Activated naive CD4-positive, alpha-beta T cell treated with Interleukin-2 at 50 U/mL for 16 hours (primary cell): ENCODE results near the gene ACTR6.
"Not testable (repeated sequence)": the region's sequence is repeated elsewhere in the genome, so short reads cannot be mapped to it uniquely, and the experiment has no call there.

ENCODE experiments used
- DNase-seq: peaks from one replicate; pipeline ENCODE4 v3.0.0-alpha.2; 2020

ACTR6 gene

DNA sequence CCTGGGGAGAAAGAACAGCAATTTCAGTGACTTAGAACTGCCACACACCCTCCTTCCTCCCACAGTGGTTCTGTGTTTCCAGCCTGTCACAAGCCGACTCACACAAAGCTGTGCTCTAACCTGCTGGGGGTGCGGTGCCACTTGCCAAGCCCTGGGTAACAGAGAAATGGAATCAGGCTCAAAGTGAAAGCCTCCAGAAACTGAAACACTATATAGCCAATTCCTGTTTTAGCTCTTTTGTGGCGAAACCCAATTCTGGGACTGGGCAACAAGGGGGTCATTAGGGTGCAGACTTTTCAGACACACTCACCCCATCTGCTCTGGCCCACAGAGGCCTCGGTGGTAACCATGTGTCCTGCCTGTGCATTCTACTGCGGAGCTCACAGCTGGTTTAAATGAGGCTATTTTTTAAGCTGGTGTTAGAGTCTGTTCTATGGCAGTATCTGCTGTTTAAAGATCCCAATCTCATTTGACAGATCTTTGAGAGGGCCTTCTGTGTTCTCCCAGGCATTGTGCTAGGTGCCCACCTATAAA lies 15.2 kb upstream of the ACTR6 start:
- DNase-seq = no peak

GRCh38 chr12:100186071-100186470 lies 14.5 kb upstream of the ACTR6 start:
- no peak for DNase-seq

DNA sequence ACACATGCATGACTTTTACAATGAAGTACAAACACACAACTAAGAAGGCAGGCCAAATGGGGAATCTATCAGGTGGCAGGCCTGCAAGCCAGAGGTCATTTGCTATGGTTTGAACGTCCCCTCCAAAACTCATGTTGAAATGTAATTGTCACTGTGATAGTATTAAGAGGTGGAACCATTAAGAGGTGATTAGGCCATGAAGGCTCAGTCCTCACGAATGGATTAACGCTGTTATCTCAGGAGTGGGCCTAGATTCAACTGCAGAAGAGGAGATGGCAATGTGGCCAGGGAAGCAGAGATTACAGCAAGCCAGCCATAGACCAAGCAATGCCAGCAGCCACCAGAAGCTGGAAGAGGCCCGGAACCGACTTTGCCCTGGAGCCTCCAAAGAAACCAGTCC lies 13.5 kb upstream of the ACTR6 start:
- no peak for DNase-seq

DNA sequence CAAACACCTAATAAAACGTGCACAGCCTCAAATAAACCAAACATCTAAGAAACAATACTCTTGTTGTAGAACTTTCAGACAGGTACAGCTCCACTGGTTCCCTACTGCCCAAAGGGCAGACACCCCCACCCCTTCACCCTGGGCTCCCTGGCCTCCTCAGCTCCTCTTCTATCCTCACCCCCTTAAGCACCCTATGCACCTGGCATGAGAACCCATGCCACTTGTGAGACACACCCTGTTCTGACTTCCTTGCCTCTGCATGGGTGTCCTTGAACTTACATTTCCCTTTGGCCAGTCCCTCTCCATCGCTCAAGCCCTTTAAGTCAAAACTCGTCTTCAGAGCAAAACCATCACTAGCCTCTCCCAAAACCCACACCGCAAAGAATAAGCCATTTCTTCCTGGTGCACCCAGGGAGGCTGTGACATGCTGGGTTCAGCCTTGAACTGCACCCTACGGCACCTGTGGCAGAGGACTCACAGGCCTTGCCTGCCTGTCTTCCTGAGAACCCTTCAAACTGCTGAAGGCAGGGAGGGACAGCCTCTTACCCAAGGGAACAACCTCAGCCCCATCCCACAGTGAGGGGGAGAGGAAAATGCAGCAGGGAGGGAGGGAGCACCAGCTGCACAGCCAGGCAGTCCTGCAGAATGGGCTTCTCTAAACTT lies 12.6 kb upstream of the ACTR6 start:
- no peak for DNase-seq

GRCh38 chr12:100188888-100189635 lies 11.6 kb upstream of the ACTR6 start:
- DNase-seq = not testable (repeated sequence)

- no peak for DNase-seq
Observed at GRCh38 chr12:100189636-100190394, 10.8 kb upstream of the ACTR6 start.

DNA sequence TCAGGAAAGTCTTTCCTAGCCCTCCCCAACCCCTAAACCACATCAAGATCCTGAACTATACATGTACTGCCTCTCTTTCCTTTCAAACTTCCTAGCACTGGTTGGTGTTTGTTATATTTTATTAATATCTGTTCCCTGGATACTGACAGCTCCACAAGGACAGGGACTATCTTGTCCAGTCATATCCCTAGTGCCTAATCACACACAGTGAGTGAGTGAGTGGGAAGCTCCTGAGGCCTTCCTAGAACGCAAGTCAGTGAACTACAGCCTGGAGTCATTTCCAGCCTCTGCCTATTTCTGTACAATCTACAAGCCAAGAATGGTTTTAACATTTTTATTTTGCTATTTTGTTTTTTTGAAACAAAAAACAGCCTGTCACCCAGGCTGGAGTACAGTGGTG lies 7.5 kb upstream of the ACTR6 start:
- no peak for DNase-seq

DNA sequence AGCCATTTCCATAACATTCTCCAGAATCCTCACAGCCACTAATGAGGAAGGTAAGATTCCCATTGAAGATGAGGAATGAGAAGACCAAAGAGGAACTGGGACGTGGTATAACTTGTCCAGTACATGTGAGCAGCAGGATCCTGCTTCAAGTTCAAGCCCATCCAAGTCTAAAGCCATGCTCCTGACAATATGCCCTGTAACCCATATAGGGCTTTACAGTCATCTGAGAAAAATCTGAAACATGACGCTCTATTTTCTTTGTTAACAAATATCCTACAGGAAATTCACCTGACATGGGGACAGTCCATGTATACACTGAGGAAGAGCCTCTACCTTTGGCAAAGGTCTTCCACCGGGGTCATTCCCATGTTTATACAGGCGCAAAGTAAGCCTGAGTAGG lies 3.1 kb upstream of the ACTR6 start:
- DNase-seq = no peak

DNA sequence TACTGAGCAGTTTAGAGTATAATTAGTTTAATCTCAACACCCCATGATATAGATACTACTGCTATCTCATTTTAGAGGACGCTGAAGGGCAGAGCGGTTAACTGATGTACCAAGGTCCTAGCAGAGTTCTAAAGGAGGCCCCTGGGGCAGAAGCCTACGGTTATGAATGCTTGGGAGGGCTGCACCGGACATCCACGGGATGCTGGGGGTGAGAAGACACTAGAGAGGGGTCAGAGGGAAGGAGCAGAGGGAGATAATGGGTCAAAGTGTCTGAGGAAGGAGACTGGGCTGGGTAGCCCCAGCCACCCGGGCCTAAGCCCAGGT lies 1.6 kb upstream of the ACTR6 start:
- DNase-seq = no peak

DNA sequence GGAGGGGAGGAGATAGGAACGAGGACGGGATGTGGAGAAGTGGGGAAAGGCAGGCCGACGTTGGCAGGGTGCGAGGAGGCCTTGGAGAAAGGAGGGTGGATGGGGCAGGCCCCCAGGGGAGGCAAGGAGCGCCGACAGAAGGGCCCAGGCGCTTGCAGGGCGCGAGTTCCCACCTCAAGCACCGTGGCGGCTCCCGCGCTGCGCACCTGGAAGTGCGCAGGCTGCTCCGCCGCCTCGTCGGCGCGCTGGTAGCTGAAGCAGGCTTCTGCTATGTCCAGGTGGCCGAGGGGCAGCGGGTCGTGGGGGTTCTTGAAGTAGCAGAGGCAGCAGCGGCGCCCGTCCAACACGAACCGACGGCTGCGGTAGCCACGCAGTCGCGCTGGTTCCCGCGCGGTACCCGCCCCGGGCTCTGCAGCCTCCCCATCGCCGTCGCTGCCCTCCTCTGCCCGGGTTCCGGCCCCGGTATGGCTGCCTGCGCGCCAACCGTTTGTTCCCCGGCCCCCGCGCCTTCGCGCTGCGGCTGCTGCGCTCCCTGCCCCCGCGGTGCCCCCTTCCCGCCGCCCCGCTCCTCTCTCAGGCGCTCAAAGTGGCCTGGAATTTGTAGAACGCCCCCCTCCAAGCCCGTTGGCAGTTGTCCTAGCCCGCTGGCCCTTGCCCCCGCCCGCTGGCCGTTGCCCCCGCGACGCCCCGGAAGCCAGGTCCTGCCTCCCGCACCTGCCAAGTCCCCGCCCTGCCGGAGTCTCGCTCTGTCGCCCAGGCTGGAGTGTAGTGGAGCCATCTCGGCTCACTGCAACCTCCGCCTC lies 1.1 kb upstream of the ACTR6 start:
- peak; percentile 81 for DNase-seq

DNA sequence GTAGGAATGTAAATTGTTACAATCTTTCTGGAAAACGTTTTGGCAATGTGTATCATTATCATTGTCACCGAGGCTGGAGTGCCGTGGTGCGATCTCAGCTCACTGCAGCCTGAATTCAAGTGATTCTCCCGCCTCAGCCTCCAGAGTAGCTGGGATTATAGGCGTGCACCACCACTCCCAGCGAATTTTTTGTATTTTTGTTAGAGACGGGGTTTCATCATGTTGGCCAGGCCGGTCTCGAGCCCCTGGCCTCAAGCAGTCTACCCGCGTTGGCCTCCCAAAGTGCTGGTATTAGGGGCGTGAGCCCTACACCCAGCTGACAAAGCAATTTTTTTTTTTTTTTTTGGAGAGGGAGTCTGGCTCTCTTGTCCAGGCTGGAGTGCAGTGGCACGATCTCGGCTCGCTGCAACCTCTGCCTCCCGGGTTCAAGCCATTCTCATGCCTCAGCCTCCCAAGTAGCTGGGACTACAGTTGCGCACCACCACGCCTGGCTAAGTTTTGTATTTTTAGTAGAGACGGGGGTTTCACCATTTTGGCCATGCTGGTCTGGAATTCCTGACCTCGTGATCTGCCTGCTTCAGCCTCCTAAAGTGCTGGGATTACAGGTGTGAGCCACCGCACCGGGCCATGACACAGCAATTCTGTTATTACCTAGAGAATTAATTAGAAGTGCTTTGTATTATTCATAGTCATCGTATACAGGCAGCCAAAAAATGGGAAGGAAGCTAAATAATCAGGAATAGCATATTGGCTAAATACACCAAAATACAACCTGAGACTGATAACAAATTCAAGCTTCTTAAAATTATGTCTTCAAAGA lies 1.2 kb downstream of the ACTR6 start:
- no peak for DNase-seq

GRCh38 chr12:100207311-100207710 lies 6.7 kb downstream of the ACTR6 start:
- no peak for DNase-seq

DNA sequence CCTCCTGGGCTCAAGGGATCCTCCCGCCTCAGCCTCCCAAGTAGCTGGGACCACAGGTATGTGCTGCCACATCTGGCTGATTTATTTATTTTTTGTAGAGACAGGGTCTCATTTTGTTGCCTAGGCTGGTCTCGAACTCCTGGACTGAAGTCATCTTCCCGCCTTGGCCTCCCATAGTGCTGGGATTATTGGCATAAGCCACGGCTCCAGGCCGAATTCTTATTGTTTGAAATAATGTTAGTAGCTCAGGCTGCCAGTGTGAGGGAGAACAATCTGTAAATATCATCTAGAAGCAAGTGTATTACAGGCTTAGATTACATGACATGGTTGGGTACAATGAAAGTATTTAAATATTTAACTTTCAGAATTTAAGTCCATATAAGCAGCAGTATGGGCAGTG lies 8.2 kb downstream of the ACTR6 start:
- no peak for DNase-seq

DNA sequence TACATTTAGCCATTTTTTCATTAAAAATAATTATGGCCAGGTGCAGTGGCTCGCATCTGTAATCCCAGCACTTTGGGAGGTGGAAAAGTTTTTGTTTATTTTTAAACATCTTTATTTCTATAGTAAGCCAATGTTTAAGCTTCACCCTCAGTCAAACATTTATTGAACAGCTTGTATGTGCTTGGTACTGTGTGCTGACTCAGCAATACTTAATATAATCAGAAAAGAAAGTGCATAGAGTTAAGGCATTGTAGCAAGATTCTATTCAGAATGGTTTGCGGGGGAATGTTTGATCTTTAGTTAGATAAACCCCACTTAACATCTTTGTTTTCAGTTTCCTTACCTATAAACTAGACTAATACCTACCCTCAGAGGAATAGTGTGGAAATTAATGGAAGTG lies 11.1 kb downstream of the ACTR6 start:
- no peak for DNase-seq

GRCh38 chr12:100213016-100213891 lies 12.6 kb downstream of the ACTR6 start:
- no peak for DNase-seq

DNA sequence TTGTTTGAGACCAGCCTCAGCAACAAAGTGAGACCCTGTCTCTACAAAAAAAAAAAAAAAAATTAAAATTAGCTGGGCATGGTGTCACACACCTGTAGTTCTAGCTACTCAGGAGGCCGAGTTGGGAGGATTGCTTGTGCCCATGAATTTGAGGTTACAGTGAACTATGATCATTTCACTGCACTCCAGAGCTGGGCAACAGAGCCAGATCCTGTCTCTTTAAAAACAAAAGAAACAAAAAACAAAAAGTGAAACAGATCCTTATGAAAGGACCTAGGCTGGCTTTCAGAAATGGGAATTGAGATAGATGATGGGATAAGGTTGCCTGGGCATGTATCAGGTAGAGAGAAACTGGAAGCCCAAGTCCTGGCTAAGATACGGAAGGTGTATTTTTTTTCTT lies 13.9 kb downstream of the ACTR6 start:
- DNase-seq = no peak

GRCh38 chr12:100215209-100215608 lies 14.6 kb downstream of the ACTR6 start:
- no peak for DNase-seq

GRCh38 chr12:100216337-100216736 lies 15.7 kb downstream of the ACTR6 start:
- DNase-seq = no peak

DNA sequence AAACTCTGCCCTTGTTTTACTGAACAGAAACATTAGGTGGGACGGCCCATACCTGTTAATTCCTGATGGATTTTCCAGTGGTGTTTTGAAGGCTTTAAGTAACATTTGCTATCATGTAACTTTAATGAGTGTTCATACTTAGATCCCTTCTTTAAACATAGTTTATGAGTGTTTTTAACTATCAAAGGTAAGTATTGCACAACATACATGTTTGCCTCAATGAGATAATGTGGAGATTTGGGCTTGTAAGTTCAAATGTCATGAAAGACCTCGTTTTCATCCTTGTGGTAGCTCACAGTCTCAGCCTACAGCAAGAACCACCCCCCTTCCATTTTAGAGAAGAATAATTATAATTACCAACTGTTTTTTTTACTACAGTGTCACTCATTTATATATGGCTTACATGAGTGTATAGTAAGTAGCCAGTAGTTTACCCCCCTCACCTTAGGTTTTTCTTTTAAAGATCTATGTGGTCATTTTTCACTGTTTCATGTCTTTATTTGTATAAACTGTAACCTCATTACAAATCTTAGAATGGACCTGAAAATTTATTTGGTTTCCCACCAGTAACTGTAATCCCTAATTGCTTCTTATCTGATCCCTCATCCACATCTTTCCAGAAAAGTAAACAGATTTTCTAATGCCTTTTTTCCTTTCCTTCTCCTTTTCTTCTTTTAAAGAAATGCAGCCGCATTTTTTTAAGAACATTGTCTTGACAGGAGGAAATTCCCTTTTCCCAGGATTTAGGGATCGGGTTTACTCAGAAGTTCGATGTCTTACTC lies 18.9 kb downstream of the ACTR6 start:
- no peak for DNase-seq

- no peak for DNase-seq
Observed at GRCh38 chr12:100221523-100221922, 20.9 kb downstream of the ACTR6 start.
